ENCODE measurements around the gene PRRT2.
"Not testable (repeated sequence)": the region's sequence is repeated elsewhere in the genome, so short reads cannot be mapped to it uniquely, and the experiment has no call there.

PRRT2 gene

GRCh38 chr16:29811896-29812665 lies at the start of gene PRRT2:
TSS of gene PRRT2 (plus strand) at chr16:29812193. CDS start at chr16:29813055, 862 bp downstream.
- in situ Hi-C loops (cut with MboI; ENCODE audit: low sequenced_read_pairs): no loop called here

GRCh38 chr16:29763326-29763725 lies 48.7 kb upstream of the PRRT2 start:
- in situ Hi-C loops (cut with MboI; ENCODE audit: low sequenced_read_pairs): no loop called here

- in situ Hi-C loops (cut with MboI; ENCODE audit: low sequenced_read_pairs): no loop called here
These were observed 46.6 kb upstream of the PRRT2 start for GRCh38 chr16:29765167-29766032.

DNA sequence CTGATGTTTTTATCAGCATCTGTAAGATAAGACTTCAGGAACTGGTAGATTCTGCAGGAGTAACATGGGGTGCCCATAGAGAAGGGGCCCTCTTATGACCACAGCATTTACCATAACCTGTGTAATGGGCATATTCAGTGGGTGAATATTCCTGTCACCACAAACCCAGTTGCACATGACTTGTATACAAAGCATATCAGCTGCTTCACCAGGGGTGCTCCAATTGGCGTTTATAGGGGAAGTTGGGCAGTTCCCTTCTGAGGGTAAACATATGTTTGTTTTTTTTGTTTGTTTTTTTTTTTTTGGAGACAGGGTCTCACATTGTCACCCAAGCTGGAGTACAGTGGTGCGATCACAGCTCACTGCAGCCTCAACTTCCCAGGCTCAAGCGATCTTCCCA lies 45.4 kb upstream of the PRRT2 start:
- in situ Hi-C loops (cut with MboI; ENCODE audit: low sequenced_read_pairs): no loop called here

- in situ Hi-C loops (cut with MboI; ENCODE audit: low sequenced_read_pairs): no loop called here
These were observed 44.9 kb upstream of the PRRT2 start for GRCh38 chr16:29767062-29767461.

DNA sequence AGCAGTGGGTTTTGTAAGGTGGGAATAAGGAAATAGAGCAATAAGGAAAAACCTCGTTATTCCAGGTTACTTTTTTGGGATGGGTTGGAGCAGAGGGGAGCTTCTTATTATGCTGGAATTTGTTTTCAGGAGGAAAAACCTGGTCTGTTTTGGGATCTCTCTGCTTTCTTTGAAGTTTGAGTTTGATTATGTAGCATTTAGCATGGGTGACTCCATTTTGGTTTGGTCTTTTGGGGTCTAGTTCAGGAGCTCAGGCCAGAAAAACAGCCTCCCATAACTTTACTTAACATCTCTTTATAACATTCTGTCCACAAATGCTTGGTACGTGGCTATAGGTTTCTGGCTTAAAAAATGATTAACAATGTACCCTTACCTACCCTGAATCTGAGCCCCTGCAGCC lies 42.5 kb upstream of the PRRT2 start:
- in situ Hi-C loops (cut with MboI; ENCODE audit: low sequenced_read_pairs): no loop called here

DNA sequence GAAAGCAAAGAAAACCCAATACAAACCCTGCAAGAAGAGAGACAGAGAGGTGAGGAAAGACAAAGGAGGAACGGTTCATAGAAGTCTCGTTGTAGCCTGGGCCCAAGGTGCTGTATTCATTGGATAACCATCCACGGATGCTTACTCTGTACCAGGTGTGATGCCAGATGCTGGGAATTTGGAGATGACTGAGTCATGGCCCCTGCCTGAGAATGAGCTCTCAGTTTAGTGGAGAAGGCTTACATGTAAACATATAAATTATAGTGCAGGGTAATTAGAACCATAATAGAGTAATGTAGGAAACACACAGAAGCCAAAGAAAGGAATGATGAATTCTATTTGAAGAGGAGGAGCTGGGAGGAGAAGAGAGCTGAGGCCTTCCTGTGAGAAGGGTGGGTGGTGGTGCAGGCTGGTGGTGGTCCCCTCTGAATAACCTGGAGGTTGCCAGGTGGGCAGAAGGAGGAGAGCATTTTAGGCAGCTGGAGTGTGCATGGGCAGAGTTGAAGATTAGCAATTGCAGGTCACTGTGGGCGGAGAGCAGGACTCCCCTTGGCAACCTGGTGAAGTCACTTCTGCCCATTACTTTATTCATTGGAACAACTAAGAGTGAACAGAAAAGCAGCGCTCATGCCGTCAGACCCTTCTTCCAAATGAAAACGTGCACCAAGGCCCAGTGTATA lies 41.6 kb upstream of the PRRT2 start:
- in situ Hi-C loops (cut with MboI; ENCODE audit: low sequenced_read_pairs): no loop called here

- in situ Hi-C loops (cut with MboI; ENCODE audit: low sequenced_read_pairs): not testable (repeated sequence)
These were observed 39.7 kb upstream of the PRRT2 start for GRCh38 chr16:29772330-29772729.

DNA sequence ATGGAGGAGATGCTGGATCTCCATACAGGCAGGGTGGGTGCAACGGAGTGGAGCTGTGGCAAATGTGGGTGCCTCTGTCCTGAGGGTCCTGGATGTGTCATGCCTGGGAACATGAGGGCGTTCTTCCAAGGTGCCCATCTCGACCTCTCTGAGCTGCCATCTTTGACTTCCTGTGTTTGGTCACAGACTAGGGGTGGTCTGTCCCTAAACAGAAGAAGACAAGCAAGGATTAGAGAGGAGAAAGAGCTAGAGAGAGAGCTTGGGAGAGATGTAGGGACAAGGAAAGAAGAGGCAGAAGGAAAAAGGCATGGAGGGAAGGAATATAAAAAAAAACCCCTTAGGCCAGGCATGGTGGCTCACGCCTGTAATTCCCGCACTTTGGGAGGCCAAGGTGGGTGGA lies 37.3 kb upstream of the PRRT2 start:
- in situ Hi-C loops (cut with MboI; ENCODE audit: low sequenced_read_pairs): no loop called here

GRCh38 chr16:29775742-29776408 lies 36.1 kb upstream of the PRRT2 start:
- in situ Hi-C loops (cut with MboI; ENCODE audit: low sequenced_read_pairs): no loop called here

DNA sequence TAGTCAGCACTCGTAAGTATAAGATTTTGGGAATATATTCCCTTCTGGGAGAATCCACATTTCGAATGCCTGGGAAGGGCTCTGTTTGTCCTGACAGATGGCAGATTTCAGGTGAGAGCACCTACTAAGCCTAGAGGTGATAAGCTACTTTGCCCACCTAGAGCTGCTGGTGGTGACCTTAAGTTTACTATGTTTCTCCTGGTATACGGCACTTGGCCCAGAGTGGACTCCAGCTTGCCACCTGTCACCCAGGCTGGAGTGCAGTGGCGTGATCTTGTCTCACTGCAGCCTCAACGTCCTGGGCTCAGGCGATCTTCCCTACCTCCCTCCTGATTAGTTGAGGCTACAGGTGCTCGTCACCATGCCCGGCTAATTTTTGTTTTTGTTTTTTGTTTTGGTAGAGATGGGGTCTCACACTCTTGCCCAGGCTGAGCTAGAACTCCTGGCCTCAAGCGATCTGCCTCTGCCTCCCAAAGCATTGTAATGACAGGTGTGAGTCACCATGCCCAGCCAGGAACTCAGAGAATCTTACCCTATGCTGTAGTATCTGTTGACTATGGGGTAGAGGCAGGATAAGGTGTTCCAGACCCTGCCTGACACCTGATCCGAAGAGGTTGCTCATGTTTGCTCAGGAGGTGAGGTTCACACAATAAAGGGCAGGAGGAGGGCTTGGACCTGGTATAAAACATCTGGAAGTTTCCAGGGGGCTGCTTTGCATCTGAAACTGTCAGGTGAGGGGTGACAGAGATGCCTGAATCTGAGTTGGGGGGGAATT lies 34.2 kb upstream of the PRRT2 start, which contains the start of gene ZG16:
Gene ZG16, plus strand, starts transcription at position 681 of the 775 bp plus-strand sequence. CDS start 1,011 bp downstream, outside the sequence.
- in situ Hi-C loops (cut with MboI; ENCODE audit: low sequenced_read_pairs): no loop called here

- in situ Hi-C loops (cut with MboI; ENCODE audit: low sequenced_read_pairs): no loop called here
These were observed 32.5 kb upstream of the PRRT2 start for GRCh38 chr16:29779474-29779873.

- in situ Hi-C loops (cut with MboI; ENCODE audit: low sequenced_read_pairs): not testable (repeated sequence)
These were observed 28.7 kb upstream of the PRRT2 start for GRCh38 chr16:29783094-29783953.

GRCh38 chr16:29784157-29784556 lies 27.8 kb upstream of the PRRT2 start:
- in situ Hi-C loops (cut with MboI; ENCODE audit: low sequenced_read_pairs): no loop called here

DNA sequence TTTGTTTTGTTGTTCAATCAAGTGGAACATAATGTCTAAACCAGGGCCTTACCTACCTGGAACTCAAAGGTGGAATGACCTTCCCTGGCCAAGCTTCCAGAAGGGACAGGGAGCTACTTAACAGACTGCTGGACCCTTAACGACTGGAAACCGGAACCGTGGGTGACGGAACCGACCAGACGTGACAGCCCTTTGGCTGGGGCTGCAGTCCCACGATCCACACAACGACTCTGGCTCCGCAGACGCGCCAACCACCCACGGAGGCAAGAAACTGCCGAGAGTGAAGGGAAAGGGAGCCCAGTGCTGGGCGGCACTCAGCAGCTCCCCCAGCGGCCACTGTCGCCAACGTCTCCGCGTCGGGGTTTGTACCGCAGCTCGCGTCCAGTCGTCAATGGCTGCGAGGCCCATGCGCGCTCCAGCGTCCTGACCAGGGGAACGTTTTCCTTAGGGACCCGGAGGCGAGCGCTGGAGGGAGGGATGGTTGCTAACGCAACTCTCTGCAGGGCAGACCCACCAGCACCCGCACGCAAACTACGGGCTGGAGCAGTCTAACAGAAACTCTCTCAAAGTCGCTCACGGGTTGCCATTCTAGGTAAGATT lies 27.0 kb upstream of the PRRT2 start:
- in situ Hi-C loops (cut with MboI; ENCODE audit: low sequenced_read_pairs): no loop called here

GRCh38 chr16:29787155-29787554 lies 24.8 kb upstream of the PRRT2 start:
- in situ Hi-C loops (cut with MboI; ENCODE audit: low sequenced_read_pairs): not testable (repeated sequence)

DNA sequence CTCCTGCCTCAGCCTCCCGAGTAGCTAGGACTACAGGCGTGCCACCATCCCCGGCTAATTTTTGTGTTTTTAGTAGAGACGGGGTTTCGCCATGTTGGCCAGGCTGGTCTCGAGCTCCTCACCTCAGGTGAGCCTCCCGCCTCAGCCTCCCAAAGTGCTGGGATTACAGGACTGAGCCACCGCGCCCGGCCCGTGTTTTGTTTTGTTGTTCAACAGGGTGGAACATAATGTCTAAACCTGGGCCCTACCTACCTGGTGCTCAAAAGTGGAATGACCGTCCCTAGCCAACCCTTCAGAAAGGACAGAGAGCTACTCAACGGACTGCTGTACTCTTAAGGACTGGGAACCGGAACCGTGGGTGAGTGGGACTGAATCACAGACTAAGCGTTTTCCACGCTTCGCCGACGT lies 22.2 kb upstream of the PRRT2 start:
- in situ Hi-C loops (cut with MboI; ENCODE audit: low sequenced_read_pairs): loop anchor here (5.0 kb wide), 1 partner anchor 42 kb away; the partner anchor contains the start of gene C16orf54

DNA sequence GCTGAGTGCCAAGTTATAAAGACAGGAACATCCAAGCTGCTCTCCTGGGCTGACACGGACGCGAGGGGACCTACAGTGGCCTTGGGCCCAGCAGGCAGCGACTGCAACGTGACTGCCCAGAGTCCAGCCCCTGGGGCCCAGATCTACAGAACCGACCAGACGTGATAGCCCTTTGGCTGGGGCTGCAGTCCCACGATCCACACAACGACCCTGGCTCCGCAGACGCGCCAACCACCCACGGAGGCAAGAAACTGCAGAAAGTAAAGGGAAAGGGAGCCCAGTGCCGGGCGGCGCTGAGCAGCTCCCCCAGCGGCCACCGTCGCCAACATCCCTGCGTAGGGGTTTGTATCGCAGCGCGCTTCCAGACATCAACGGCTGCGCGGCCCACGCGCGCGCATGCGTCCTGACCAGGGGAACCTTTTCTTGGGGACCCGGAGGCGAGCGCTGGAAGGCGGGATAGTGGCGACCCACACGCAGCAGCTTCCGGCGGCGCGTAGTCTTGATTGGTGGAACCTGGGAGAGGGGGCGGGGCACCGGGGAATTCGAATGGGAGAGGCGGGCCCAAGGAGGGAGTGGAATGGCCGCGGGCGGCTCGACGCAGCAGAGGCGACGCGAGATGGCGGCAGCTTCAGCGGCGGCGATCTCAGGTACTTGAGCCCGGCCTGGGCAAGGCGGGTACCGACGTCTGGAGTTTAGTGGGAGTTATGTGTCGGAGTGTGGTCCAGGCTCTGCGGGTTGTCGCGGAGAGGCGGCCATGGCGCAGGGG lies 21.6 kb upstream of the PRRT2 start, which contains the start of gene KIF22:
Gene KIF22, plus strand, starts transcription at position 569 of the 766 bp plus-strand sequence. Its CDS starts 9 bp downstream, at position 578.
- in situ Hi-C loops (cut with MboI; ENCODE audit: low sequenced_read_pairs): loop anchor here (5.0 kb wide), 1 partner anchor 43 kb away; the partner anchor contains the start of gene C16orf54

All from HL-60/S4 (cell line).